Esophagus squamous epithelium (tissue), 4 donors: ENCODE results near the gene MYBPC1.

ENCODE experiments used
- CTCF ChIP-seq, 6 experiments: fragments of 450-650 bp in 4 of 6; fragments of 200-600 bp in 2 of 6; sonication (generic) in 2 of 6; IDR thresholded peaks; one replicate each; pipeline ENCODE4 v1.5.1; 2016 to 2019; ENCODE audit warnings: antibody characterized with exemption in 6 of 6, mild to moderate bottlenecking in 4 of 6, moderate library complexity in 4 of 6
- POLR2A ChIP-seq, 4 donors: fragments of 450-650 bp; IDR thresholded peaks; one replicate each; pipeline ENCODE4 v1.6.1; 2017; ENCODE audit warnings: antibody characterized with exemption in 4 of 4, mild to moderate bottlenecking in 4 of 4, moderate library complexity in 3 of 4

GRCh38 chr12:101671157-101671791 is 76.5 kb downstream of the MYBPC1 start:
- TF ChIP-seq POLR2A (IDR thresholded peaks at IDR 0.05), result no peak
- no peak for TF ChIP-seq CTCF (IDR thresholded peaks at IDR 0.05)
